K562 (cell line): ENCODE measurements around the gene TESK2.
"Not testable (repeated sequence)": the region's sequence is repeated elsewhere in the genome, so short reads cannot be mapped to it uniquely, and the experiment has no call there.

ENCODE experiments used
- DMBX1 ChIP-seq: fragments of 250-450 bp; sonication (Bioruptor Pico); IDR thresholded peaks from 2 replicates; pipeline ENCODE4 v1.8.0; 2022; ENCODE audit warnings: inconsistent platforms, mild to moderate bottlenecking, moderate library complexity, borderline replicate concordance
- FOSL1 ChIP-seq: fragments of 200-800 bp; sonication (Bioruptor generic); conservative IDR thresholded peaks from 2 replicates; pipeline ENCODE4 v1.6.1; 2016; ENCODE audit warnings: missing genetic modification characterization, missing compliant biosample characterization
- JUN ChIP-seq, 2 experiments: sonication (generic) in 1 of 2; formaldehyde crosslinking in 1 of 2; IDR thresholded peaks; 2 replicates each; pipeline versions ENCODE4 v1.6.1 to v1.8.0; 2012 to 2022; ENCODE audit warnings: borderline replicate concordance in 2 of 2, mild to moderate bottlenecking in 2 of 2, improper control_type of control experiment in 1 of 2, low read depth in 1 of 2, low read length in 1 of 2, missing genetic modification reagents in 1 of 2
- MYC ChIP-seq, 2 experiments: fragments of 250-450 bp in 1 of 2; sonication (Bioruptor Pico) in 1 of 2; IDR thresholded peaks; 2 replicates each; pipeline versions ENCODE4 v1.5.1 to v1.6.1; 2012 to 2021; ENCODE audit warnings: low read depth in 2 of 2, borderline replicate concordance in 1 of 2, improper control_type of control experiment in 1 of 2, low read length in 1 of 2, mild to moderate bottlenecking in 1 of 2, moderate library complexity in 1 of 2
- POLR2A ChIP-seq: fragments of 450-650 bp; conservative IDR thresholded peaks from 2 replicates; pipeline ENCODE4 v1.6.1; 2016
- RAD21 ChIP-seq, 2 experiments: fragments of 250-450 bp in 1 of 2; fragments of 450-650 bp in 1 of 2; sonication (Bioruptor Pico) in 1 of 2; formaldehyde crosslinking in 1 of 2; IDR thresholded peaks in 1 of 2; conservative IDR thresholded peaks in 1 of 2; 2 replicates each; pipeline versions ENCODE4 v1.4.0 to v1.8.0; 2020 to 2022; ENCODE audit warnings: mild to moderate bottlenecking in 2 of 2, moderate library complexity in 1 of 2
- SP2 ChIP-seq: IDR thresholded peaks from 2 replicates; pipeline ENCODE4 v1.6.1; 2011; ENCODE audit warnings: mild to moderate bottlenecking, low read depth, low read length, moderate library complexity; ENCODE audit not compliant: poor library complexity, severe bottlenecking; ENCODE audit errors: extremely low read depth
- SREBF2 ChIP-seq: sonication (generic); formaldehyde crosslinking; IDR thresholded peaks from 2 replicates; pipeline ENCODE4 v1.4.0; 2020; ENCODE audit warnings: mild to moderate bottlenecking, missing genetic modification reagents
- ZNF224 ChIP-seq: sonication (generic); formaldehyde crosslinking; IDR thresholded peaks from 2 replicates; pipeline ENCODE4 v1.8.0; 2022; ENCODE audit warnings: mild to moderate bottlenecking, missing genetic modification reagents
- ZNF436 ChIP-seq: fragments of 250-450, 450-650 bp; sonication (Bioruptor Pico); formaldehyde crosslinking; IDR thresholded peaks from 2 replicates; pipeline ENCODE4 v1.7.0; 2020; ENCODE audit warnings: mild to moderate bottlenecking
- TF ChIP-seq, protein P1 (sequence below), 3 experiments: IDR thresholded peaks in 2 of 3; conservative IDR thresholded peaks in 1 of 3; 2 replicates each; pipeline ENCODE4 v1.5.1; 2011 to 2012; ENCODE audit warnings: low read length in 3 of 3, mild to moderate bottlenecking in 3 of 3, control low read depth in 2 of 3, improper control_type of control experiment in 1 of 3, inconsistent platforms in 1 of 3, low read depth in 1 of 3, mixed read lengths in 1 of 3, moderate library complexity in 1 of 3; ENCODE audit not compliant: insufficient read depth in 2 of 3

DNA sequence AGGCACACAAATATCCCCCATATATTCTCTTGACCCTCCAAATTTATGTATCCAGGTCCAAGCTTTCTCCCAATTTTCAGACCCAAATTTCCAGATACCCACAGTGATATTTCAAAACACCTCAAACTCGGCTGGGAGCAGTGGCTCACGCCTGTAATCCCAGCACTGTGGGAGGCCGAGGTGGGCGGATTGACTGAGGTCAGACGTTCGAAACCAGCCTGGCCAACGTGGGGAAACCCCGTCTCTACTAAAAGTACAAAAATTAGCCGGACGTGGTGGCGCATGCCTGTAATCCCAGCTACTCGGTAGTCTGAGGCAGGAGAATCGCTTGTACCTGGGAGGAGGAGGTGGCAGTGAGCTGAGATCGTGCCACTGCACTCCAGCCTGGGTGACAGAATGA is 1.6 kb downstream of the TESK2 start:
- not testable (repeated sequence) for TF ChIP-seq SREBF2; SP2; POLR2A; JUN (IDR thresholded peaks at IDR 0.05; ENCODE audit: borderline replicate concordance, low read depth, low read length); JUN (CRISPR knock-in tag; IDR thresholded peaks at IDR 0.05; ENCODE audit: borderline replicate concordance); DMBX1 (CRISPR knock-in tag); RAD21 (CRISPR knock-in tag; conservative IDR thresholded peaks at IDR 0.05 in 1 of 2, IDR thresholded peaks at IDR 0.05 in 1 of 2); MYC (IDR thresholded peaks at IDR 0.05; ENCODE audit: low read depth, low read length); MYC (CRISPR knock-in tag; IDR thresholded peaks at IDR 0.05; ENCODE audit: borderline replicate concordance, low read depth); ZNF224 (CRISPR knock-in tag); FOSL1 (tag); ZNF436 (CRISPR knock-in tag)
- TF ChIP-seq, protein P1, sequence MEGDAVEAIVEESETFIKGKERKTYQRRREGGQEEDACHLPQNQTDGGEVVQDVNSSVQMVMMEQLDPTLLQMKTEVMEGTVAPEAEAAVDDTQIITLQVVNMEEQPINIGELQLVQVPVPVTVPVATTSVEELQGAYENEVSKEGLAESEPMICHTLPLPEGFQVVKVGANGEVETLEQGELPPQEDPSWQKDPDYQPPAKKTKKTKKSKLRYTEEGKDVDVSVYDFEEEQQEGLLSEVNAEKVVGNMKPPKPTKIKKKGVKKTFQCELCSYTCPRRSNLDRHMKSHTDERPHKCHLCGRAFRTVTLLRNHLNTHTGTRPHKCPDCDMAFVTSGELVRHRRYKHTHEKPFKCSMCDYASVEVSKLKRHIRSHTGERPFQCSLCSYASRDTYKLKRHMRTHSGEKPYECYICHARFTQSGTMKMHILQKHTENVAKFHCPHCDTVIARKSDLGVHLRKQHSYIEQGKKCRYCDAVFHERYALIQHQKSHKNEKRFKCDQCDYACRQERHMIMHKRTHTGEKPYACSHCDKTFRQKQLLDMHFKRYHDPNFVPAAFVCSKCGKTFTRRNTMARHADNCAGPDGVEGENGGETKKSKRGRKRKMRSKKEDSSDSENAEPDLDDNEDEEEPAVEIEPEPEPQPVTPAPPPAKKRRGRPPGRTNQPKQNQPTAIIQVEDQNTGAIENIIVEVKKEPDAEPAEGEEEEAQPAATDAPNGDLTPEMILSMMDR (IDR thresholded peaks at IDR 0.05 in 2 of 3, conservative IDR thresholded peaks at IDR 0.05 in 1 of 3; ENCODE audit: insufficient read depth in 2 of 3, low read depth in 1 of 3, low read length in 3 of 3), result not testable (repeated sequence)
